ENCODE data around the gene MRPS10. TPM values are rescaled to one million over a fixed set of nuclear protein-coding genes. Genes with fewer than 3 reads are reported as not detected.
A peak's percentile ranks its signal among the peaks of the same experiment; 100 is the strongest.

Gene MRPS10
- total RNA-seq (10 to 100 TPM in 2 of 5 donors, 1 to 10 TPM in 3; 8.5 to 38.2 (median 9.9) TPM), polyA plus RNA-seq (10 to 100 TPM; 20.6 to 28.1 (median 24.7) TPM)
- long read RNA-seq, donor 1, transcript MRPS10-201 (7 exons, 2,110 nt), result major isoform, 9 of 9 reads
- long read RNA-seq, donor 1, partial matches to known transcripts, result 0 of 9 reads
- long read RNA-seq, donor 1, other reads (novel, unspliced or antisense), result 0 of 9 reads
- long read RNA-seq, donor 2, transcript MRPS10-201 (7 exons, 2,110 nt), result major isoform, 8 of 8 reads
- long read RNA-seq, donor 2, partial matches to known transcripts, result 0 of 8 reads
- long read RNA-seq, donor 2, other reads (novel, unspliced or antisense), result 0 of 8 reads
- long read RNA-seq, donor 3, partial matches to known transcripts, result 0 of 4 reads
- long read RNA-seq, donor 3, other reads (novel, unspliced or antisense), result 0 of 4 reads
- long read RNA-seq, donor 4, partial matches to known transcripts, result 0 of 1 reads
- long read RNA-seq, donor 4, other reads (novel, unspliced or antisense), result 0 of 1 reads
- long read RNA-seq, donor 5, transcript MRPS10-201 (7 exons, 2,110 nt), result major isoform, 9 of 9 reads
- long read RNA-seq, donor 5, partial matches to known transcripts, result 0 of 9 reads
- long read RNA-seq, donor 5, other reads (novel, unspliced or antisense), result 0 of 9 reads
- long read RNA-seq, donor 6, transcript MRPS10-201 (7 exons, 2,110 nt), result major isoform, 22 of 27 reads
- long read RNA-seq, donor 6, partial matches to known transcripts, result 0 of 27 reads
- long read RNA-seq, donor 6, other reads (novel, unspliced or antisense), result 5 of 27 reads
- long read RNA-seq, donor 7, transcript MRPS10-201 (7 exons, 2,110 nt), result major isoform, 12 of 12 reads
- long read RNA-seq, donor 7, partial matches to known transcripts, result 0 of 12 reads
- long read RNA-seq, donor 7, other reads (novel, unspliced or antisense), result 0 of 12 reads
- long read RNA-seq, donor 8, transcript MRPS10-201 (7 exons, 2,110 nt), result major isoform, 12 of 12 reads
- long read RNA-seq, donor 8, partial matches to known transcripts, result 0 of 12 reads
- long read RNA-seq, donor 8, other reads (novel, unspliced or antisense), result 0 of 12 reads
- long read RNA-seq, donor 9, transcript MRPS10-201 (7 exons, 2,110 nt), result major isoform, 9 of 14 reads
- long read RNA-seq, donor 9, partial matches to known transcripts, result 5 of 14 reads
- long read RNA-seq, donor 9, other reads (novel, unspliced or antisense), result 0 of 14 reads
- long read RNA-seq, donor 10, transcript MRPS10-201 (7 exons, 2,110 nt), result major isoform, 6 of 6 reads
- long read RNA-seq, donor 10, partial matches to known transcripts, result 0 of 6 reads
- long read RNA-seq, donor 10, other reads (novel, unspliced or antisense), result 0 of 6 reads

DNA sequence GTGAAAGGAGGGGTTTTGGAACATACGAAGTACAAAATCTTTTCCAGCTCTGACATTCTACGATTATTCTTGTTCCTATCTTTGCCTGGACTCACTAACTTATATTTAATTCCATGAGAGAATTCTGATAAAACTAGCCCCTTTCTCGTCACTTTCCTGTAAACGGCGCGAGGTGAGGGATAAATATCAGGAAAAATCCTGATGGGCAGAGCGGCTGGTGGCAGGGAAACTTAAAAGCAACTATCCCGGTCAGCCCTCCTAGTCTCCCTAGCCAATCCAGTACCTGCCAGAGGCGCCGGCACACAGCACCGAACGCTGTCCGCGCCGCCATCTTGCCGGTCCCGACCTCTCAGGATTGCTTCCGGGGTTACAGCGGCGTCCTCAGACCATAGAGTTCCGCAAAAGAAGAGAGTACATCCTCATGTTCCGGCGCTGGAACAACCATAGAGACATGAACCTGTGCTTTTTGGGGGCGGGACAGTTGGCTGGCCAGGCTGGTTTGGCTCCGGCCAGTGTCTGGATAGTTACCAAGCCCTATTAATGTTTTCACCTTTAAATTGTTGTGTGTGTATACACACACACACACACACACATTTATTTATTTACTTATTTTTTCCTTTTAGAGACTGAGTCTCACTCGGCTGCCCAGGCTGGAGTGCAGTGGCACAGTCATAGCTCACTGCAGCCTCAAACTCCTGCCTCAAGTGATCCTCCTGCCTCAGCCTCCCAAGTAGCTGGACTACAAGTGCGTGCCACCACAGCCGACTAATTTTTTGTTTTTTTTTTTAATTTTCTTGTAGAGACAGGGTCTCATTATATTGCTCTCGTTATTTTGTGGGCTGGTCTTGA lies at the start of gene MRPS10:
TSS of gene MRPS10 (minus strand) at position 343 of the 849 bp plus-strand sequence. CDS start at position 331, 12 bp downstream.
- intact Hi-C loops (cut with DNase I; ENCODE audit: low total_unique reads), result no loop called here
- TF ChIP-seq, protein P1, sequence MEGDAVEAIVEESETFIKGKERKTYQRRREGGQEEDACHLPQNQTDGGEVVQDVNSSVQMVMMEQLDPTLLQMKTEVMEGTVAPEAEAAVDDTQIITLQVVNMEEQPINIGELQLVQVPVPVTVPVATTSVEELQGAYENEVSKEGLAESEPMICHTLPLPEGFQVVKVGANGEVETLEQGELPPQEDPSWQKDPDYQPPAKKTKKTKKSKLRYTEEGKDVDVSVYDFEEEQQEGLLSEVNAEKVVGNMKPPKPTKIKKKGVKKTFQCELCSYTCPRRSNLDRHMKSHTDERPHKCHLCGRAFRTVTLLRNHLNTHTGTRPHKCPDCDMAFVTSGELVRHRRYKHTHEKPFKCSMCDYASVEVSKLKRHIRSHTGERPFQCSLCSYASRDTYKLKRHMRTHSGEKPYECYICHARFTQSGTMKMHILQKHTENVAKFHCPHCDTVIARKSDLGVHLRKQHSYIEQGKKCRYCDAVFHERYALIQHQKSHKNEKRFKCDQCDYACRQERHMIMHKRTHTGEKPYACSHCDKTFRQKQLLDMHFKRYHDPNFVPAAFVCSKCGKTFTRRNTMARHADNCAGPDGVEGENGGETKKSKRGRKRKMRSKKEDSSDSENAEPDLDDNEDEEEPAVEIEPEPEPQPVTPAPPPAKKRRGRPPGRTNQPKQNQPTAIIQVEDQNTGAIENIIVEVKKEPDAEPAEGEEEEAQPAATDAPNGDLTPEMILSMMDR (IDR thresholded peaks at IDR 0.05), result peak in 1 of 7 experiments; percentile 19
- TF ChIP-seq EP300 (IDR thresholded peaks at IDR 0.05) (no peak), POLR2AphosphoS5 (IDR thresholded peaks at IDR 0.05) (peak; percentile 90 to 98 (median 93)), POLR2A (IDR thresholded peaks at IDR 0.05) (no peak)
- DNase-seq, result peak; percentile 95 to 98
- no peaks in the 10 kb centered on the region for H3K27me3 ChIP-seq
- H3K36me3 ChIP-seq, result peaks cover 10 to 15% (median 14%) of the 10 kb centered on the region in 4 donors
- peak within 1 kb of the TSS; percentile 55 to 89 (median 82) for H3K4me3 ChIP-seq
- peaks cover 9 to 34% (median 27%) of the 10 kb centered on the region in 4 donors for H3K4me1 ChIP-seq
- peak within 1 kb of the TSS; percentile 79 to 88 (median 84) for H3K27ac ChIP-seq
- H3K9me3 ChIP-seq, result no peaks in the 10 kb centered on the region
- 9 to 10% (median 10%) methylated on average over 29 of the region's 29 CpGs for WGBS, 5 donors

DNA sequence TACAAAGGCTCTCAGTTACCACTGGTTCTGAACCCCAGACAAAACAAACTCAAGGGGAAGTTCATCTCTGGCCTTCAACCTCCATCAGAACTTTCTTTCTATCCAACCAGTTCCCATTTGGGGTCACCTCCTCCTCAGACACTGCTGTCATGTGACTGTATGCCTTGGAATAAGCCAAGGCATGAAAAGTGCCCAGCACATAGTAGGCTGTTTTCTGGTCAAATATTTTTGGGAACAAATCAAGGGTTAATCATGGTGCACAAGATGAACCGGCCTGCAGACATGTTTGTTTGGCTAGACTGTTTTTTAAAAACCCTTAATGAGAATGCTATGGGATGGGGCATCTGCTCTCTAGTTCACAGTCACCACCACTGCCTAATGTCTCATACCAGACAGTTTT lies 48.9 kb upstream of the MRPS10 start:
- intact Hi-C loops (cut with DNase I; ENCODE audit: low total_unique reads), result no loop called here

DNA sequence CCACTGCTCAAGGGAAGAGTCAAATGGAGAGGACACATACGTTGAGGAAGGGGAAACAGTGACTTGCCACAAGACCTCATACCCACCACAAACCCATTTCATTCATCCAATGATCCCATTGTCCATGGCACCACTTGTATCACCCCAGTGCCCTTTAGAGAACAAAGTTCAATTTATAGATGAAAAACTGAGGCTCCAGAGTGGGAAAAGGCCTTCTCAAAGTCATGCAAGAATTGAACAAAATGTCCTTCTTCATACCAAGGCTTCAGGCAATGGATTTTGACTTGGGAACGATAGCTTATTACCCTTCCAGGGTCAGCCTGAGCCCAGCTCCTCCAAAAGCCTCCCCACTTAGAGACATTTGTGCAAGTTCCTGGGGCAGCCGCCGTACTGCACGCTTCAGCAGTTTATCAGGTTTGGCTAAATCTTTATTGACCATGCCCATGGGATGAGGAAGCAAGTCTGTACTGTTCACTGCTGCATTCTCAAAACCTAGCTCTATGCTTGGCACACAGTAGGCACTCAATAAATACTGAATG lies 47.3 kb upstream of the MRPS10 start:
- Histone ChIP-seq H3K9me3 (no peaks in the 10 kb centered on the region), H3K27ac (no peak overlapping the region), H3K36me3 (peaks cover 10 to 33% (median 32%) of the 10 kb centered on the region in 4 donors), H3K27me3 (no peaks in the 10 kb centered on the region), H3K4me3 (no peak overlapping the region), H3K4me1 (peaks cover 6 to 24% (median 11%) of the 10 kb centered on the region in 4 donors)
- TF ChIP-seq, protein P1 (IDR thresholded peaks at IDR 0.05), result no peak
- no peak for TF ChIP-seq POLR2AphosphoS5 (IDR thresholded peaks at IDR 0.05)
- no peak for TF ChIP-seq POLR2A (IDR thresholded peaks at IDR 0.05)
- no peak for TF ChIP-seq EP300 (IDR thresholded peaks at IDR 0.05)
- DNase-seq, result no peak
- 88 to 93% (median 90%) methylated on average over 5 of the region's 5 CpGs for WGBS, 5 donors
- intact Hi-C loops (cut with DNase I; ENCODE audit: low total_unique reads), result no loop called here

More for the DNA sequence above, 48.9 kb upstream of the MRPS10 start:
- no peak overlapping the region for H3K4me3 ChIP-seq
- H3K9me3 ChIP-seq, result no peaks in the 10 kb centered on the region
- H3K27ac ChIP-seq, result no peak overlapping the region
- H3K4me1 ChIP-seq, result peaks cover 0 to 8% (median 3%) of the 10 kb centered on the region in 4 donors
- 59 to 78% (median 64%) methylated on average over 1 of the region's 1 CpG for WGBS, 5 donors
- TF ChIP-seq EP300 (IDR thresholded peaks at IDR 0.05), result no peak
- TF ChIP-seq POLR2A (IDR thresholded peaks at IDR 0.05), result no peak
- TF ChIP-seq, protein P1 (IDR thresholded peaks at IDR 0.05), result no peak
- TF ChIP-seq POLR2AphosphoS5 (IDR thresholded peaks at IDR 0.05), result no peak
- H3K36me3 ChIP-seq, result peaks cover 10 to 33% (median 33%) of the 10 kb centered on the region in 4 donors
- H3K27me3 ChIP-seq, result no peaks in the 10 kb centered on the region
- no peak for DNase-seq

Measured in stomach (tissue), 19 donors.